Left forelimb (tissue), 1 donor: ENCODE measurements around the gene CD164L2.
"Not testable (repeated sequence)": the region's sequence is repeated elsewhere in the genome, so short reads cannot be mapped to it uniquely, and the experiment has no call there.

Experiments
- DNase-seq: peaks from one replicate; pipeline ENCODE4 v3.0.0-alpha.2; 2018; ENCODE audit warnings: low spot score

CD164L2 gene

GRCh38 chr1:27384797-27385196 is 1.7 kb upstream of the CD164L2 start:
- not testable (repeated sequence) for DNase-seq

- DNase-seq, result no peak
Measured at GRCh38 chr1:27383661-27384060, 528 bp upstream of the CD164L2 start.

- DNase-seq, result no peak
Measured at GRCh38 chr1:27381969-27382762, 967 bp downstream of the CD164L2 start.

GRCh38 chr1:27380766-27381733 is 2.1 kb downstream of the CD164L2 start:
- no peak for DNase-seq

- DNase-seq, result no peak
Measured at GRCh38 chr1:27380224-27380623, 2.9 kb downstream of the CD164L2 start.

GRCh38 chr1:27379564-27380122 is 3.5 kb downstream of the CD164L2 start:
- DNase-seq, result no peak

- DNase-seq, result no peak
Measured at GRCh38 chr1:27377760-27378495, 5.2 kb downstream of the CD164L2 start.

GRCh38 chr1:27374362-27375086 is 8.6 kb downstream of the CD164L2 start, which contains the start of gene FCN3:
Gene FCN3 (minus strand): TSS chr1:27374824. CDS start chr1:27374818, 6 bp downstream.
- DNase-seq, result no peak

GRCh38 chr1:27372808-27373690 is 10.1 kb downstream of the CD164L2 start:
- no peak for DNase-seq

GRCh38 chr1:27372022-27372807 is 10.9 kb downstream of the CD164L2 start:
- no peak for DNase-seq

- peak; percentile 56 for DNase-seq
Measured at GRCh38 chr1:27368869-27369582, 14.1 kb downstream of the CD164L2 start.

- no peak for DNase-seq
Measured at GRCh38 chr1:27367160-27367650, 15.9 kb downstream of the CD164L2 start.

- DNase-seq, result no peak
Measured at GRCh38 chr1:27366411-27367159, 16.5 kb downstream of the CD164L2 start, which contains the start of gene MAP3K6. Gene MAP3K6 (minus strand): TSS chr1:27366961. CDS start chr1:27366597, 364 bp downstream.

GRCh38 chr1:27366113-27366410 is 17.1 kb downstream of the CD164L2 start:
- no peak for DNase-seq

GRCh38 chr1:27365372-27366112 is 17.6 kb downstream of the CD164L2 start:
- peak; percentile 93 for DNase-seq

GRCh38 chr1:27364696-27365371 is 18.3 kb downstream of the CD164L2 start:
- no peak for DNase-seq
